SJCRH30 (cell line): ENCODE data around the gene DGKI. TPM values are rescaled to one million over a fixed set of nuclear protein-coding genes. Genes with fewer than 3 reads are reported as not detected.

Experiments
- DNase-seq, 2 experiments: peaks; one replicate each; pipeline ENCODE4 v3.0.0-alpha.2; 2015 to 2020
- H3K27ac ChIP-seq: fragments of 250-450 bp; sonication (Bioruptor Pico); 2 replicates; pipeline ENCODE4 v1.5.1; 2020; ENCODE audit warnings: mild to moderate bottlenecking, moderate library complexity
- H3K27me3 ChIP-seq: fragments of 250-450 bp; sonication (Bioruptor Pico); 2 replicates; pipeline ENCODE4 v1.5.1; 2020; ENCODE audit warnings: mild to moderate bottlenecking, moderate library complexity
- H3K36me3 ChIP-seq: fragments of 250-450 bp; sonication (Bioruptor Pico); 2 replicates; pipeline ENCODE4 v1.5.1; 2020; ENCODE audit warnings: mild to moderate bottlenecking, moderate library complexity
- H3K4me1 ChIP-seq: fragments of 250-450 bp; sonication (Bioruptor Pico); 2 replicates; pipeline ENCODE4 v1.5.1; 2020; ENCODE audit warnings: mild to moderate bottlenecking, moderate library complexity
- H3K4me3 ChIP-seq: fragments of 250-450 bp; sonication (Bioruptor Pico); 2 replicates; pipeline ENCODE4 v1.5.1; 2020; ENCODE audit warnings: mild to moderate bottlenecking, moderate library complexity
- H3K9me3 ChIP-seq: fragments of 250-450 bp; sonication (Bioruptor Pico); replicated peaks from 2 replicates; pipeline ENCODE4 v1.5.1; 2020; ENCODE audit warnings: mild to moderate bottlenecking, moderate library complexity
- total RNA-seq: library from RNA; depleted of rRNA; stranded (reverse); fragments of >200 nt; shearing (Covaris generic); gene quantifications from 2 replicates; pipeline ENCODE4 v1.2.3, GENCODE V29; 2014

The DGKI gene
- total RNA-seq, 1 experiment from 2014 or later: not detected

DNA sequence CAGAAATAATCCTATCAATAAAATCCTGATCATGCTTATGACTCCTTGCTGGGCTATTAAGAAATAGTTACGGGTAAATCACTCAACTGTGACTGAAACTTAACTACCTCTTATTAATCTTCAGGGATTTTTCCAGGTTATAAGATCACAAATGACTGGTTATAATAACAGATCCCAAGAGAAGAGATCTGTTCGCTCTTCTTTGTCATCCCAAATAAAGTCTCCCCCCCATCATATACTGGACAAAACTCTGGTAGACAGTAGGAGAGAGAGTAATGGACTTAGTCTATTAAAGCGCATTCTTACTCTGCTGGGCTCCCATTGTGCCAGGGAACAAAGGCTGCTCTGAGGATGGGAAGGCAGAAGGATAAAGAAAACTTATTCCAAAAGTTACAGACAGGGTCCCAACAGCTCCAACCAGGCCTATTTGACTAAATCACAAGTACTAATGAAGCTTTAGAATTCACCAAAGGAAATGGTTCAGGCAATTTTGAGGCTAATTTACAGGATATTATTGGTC, 233.7 kb downstream of the DGKI start:
- H3K27me3 ChIP-seq: no peaks in the 10 kb centered on the region; the same call in 1 of the 2 replicates
- H3K4me3 ChIP-seq: no peak overlapping the region
- no peaks in the 10 kb centered on the region for H3K9me3 ChIP-seq
- H3K4me1 ChIP-seq: no peaks in the 10 kb centered on the region
- H3K27ac ChIP-seq: no peak overlapping the region
- no peaks in the 10 kb centered on the region for H3K36me3 ChIP-seq
- no peak for DNase-seq

DNA sequence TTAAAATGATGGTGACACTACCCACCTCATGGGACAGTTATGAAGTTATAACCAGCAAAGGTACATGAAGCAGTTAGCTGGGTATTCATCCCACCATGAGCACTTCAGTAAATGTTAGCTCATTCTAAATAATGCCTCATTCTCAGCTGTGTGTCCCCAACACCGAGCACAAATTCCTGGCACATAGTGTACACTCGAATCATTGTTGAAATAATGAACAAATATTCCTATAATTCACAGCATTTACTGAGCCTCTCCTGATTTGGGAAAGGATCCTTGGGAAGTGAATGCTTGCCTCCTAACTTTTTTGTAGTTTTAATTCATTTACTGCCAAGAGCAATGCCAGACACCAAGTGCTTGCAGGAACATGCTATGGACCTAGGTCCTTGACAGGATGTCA, 235.2 kb downstream of the DGKI start:
- Histone ChIP-seq H3K36me3 (no peaks in the 10 kb centered on the region), H3K4me3 (no peak overlapping the region), H3K4me1 (no peaks in the 10 kb centered on the region), H3K27ac (no peak overlapping the region), H3K27me3 (peaks cover 5% of the 10 kb centered on the region; the same call in 1 of the 2 replicates), H3K9me3 (no peaks in the 10 kb centered on the region)
- DNase-seq: no peak

DNA sequence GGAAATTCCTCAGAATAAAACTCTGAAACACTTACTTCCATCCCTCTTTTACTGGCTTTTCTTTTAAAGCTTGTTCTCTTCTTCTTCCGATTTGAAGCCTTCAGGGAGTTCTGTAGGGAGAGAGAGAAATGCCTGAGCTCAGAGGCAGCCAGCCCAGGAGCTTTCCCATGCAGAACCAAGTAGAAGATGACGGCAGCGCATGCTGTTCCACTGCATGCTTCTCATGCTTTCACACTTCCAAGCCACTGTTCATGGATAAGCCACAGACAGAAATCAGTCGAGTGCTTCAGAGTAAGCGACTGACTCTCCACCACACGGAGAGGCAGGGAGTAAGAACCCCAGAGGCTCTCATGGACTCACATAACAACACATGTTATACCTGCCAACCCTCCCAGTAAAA, 237.3 kb downstream of the DGKI start:
- Histone ChIP-seq H3K4me1 (no peaks in the 10 kb centered on the region), H3K9me3 (no peaks in the 10 kb centered on the region), H3K36me3 (no peaks in the 10 kb centered on the region), H3K4me3 (no peak overlapping the region), H3K27me3 (peaks cover 11% of the 10 kb centered on the region; the same call in 1 of the 2 replicates), H3K27ac (no peak overlapping the region)
- DNase-seq: no peak

DNA sequence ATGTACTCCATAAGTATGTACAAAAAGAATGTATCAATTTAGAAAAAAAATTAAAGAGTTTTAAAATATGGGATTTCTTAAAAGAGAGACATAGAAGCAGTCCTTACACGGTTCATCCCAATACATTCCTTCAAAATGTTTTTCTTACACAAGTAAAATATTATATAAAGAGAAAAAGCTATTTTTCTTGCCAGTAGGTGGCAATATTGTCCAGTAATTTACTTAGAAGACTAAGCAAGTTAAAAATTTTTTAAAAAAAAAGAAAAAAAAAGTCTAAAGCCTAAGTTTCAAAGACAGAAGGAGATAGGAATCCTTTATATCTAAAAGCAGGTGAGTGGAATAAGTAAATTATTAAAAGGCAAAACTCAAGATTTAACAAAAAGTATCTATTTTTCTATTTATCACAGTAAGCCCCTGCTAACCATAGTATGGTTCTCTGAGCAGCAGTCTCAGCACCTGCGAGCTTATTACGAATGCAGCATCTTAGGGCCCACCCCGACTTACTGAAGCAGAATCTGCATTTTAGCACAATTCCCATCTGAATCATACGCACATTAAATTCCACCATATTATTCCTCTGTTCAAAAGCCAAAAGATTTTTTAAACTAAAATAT, 240.6 kb downstream of the DGKI start:
- Histone ChIP-seq H3K4me3 (no peak overlapping the region), H3K9me3 (no peaks in the 10 kb centered on the region), H3K36me3 (no peaks in the 10 kb centered on the region), H3K27me3 (peaks cover 18% of the 10 kb centered on the region; the same call in 1 of the 2 replicates), H3K27ac (no peak overlapping the region), H3K4me1 (no peaks in the 10 kb centered on the region)
- peak in 1 of 2 experiments; percentile 54 for DNase-seq

DNA sequence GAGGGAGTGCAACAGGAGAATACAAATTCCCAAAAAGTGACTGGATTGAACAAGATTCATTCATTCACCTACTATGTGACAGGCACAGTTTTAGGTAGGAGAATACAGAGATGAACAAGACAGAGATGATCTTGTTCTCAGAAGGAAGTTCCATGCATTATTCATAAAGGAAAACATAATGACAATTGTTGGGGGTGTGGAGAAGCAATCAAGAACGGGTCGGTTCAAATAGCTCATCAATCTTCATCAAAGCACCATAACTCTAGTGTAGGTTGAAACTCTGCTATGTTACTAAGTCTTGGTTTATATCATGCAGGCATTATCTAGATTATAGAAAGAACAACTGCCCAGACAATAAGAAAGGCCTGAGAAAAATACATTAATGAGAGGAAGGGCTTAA, 243.7 kb downstream of the DGKI start:
- Histone ChIP-seq H3K36me3 (no peaks in the 10 kb centered on the region), H3K4me3 (no peak overlapping the region), H3K9me3 (no peaks in the 10 kb centered on the region), H3K4me1 (no peaks in the 10 kb centered on the region), H3K27me3 (peaks cover 24% of the 10 kb centered on the region), H3K27ac (no peak overlapping the region)
- DNase-seq: no peak

DNA sequence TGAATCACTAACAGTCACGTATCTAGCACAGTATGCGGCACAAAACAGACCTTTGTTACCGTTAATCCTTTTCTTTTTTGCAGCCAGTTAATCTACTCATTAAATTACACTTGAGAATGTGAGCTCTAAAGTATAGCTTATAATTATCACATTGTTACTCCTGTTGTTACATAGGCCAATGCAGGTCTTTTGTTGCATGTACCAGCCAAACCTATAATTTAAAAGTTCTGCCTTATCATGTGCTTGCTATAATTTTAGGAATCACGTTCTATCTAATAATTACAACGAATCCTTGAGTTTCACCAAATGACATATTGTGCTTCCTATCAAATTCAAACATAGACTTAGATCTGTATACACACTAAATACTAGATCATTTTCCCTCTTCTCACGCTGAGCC, 245.1 kb downstream of the DGKI start:
- no peak overlapping the region for H3K27ac ChIP-seq
- peaks cover 6% of the 10 kb centered on the region; the same call in 1 of the 2 replicates for H3K4me1 ChIP-seq
- H3K27me3 ChIP-seq: peaks cover 20% of the 10 kb centered on the region
- H3K9me3 ChIP-seq: no peaks in the 10 kb centered on the region
- H3K36me3 ChIP-seq: no peaks in the 10 kb centered on the region
- no peak overlapping the region for H3K4me3 ChIP-seq
- DNase-seq: no peak

DNA sequence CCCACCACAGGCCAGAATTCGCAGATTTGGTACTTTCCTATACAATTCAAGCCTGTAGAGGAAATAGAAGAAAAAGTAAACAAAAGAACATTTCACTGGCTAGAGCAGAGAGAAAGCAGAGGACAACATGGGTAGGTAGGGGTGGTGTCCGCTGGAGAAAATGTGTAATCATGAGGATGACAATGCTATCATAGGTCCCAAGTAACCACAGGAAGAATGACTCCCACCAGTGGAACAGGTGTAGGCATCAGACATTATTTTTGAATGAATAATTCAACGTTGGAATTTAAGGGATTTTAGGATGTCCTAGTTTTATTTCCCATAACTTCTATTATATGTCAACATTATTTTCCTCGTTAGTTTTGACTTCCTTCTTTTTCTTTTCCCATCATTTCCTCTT, 248.9 kb downstream of the DGKI start:
- H3K27ac ChIP-seq: no peak overlapping the region
- peaks cover 6% of the 10 kb centered on the region; the same call in 1 of the 2 replicates for H3K4me1 ChIP-seq
- no peaks in the 10 kb centered on the region for H3K9me3 ChIP-seq
- DNase-seq: no peak
- no peaks in the 10 kb centered on the region for H3K36me3 ChIP-seq
- 0 out of 2 replicates have a peak overlapping the region, but pooled peaks have one; percentile 6 for H3K4me3 ChIP-seq
- H3K27me3 ChIP-seq: peaks cover 13% of the 10 kb centered on the region; the same call in 1 of the 2 replicates

DNA sequence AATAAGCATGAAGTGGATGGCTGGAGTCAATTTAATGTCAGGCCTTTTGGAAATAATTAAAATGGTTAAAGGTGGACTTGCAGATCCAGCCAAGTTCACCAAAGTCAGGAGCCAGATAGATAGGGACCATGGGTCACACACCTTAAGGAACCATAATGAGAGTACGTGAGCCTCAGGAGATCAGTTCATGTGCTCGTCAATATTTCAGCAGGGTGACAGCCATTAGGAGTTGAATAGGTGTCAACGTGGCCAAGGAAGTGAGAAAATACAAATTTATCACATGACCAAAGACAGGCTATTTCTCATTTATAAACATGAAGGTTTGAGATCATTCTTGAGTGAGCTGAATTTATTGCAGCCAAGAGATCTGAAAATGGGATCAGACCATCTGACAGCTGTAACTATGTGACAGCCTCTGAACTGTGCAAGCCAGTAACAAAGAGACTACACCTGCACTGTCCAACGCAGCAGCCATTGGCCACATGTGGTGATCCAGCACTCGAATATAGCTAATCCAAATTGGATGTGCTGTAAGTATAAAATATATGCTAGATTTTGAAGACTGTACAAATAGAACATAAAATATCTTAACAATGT, 253.6 kb downstream of the DGKI start:
- Histone ChIP-seq H3K4me1 (peaks cover 15% of the 10 kb centered on the region; the same call in 1 of the 2 replicates), H3K9me3 (no peaks in the 10 kb centered on the region), H3K36me3 (no peaks in the 10 kb centered on the region), H3K4me3 (no peak overlapping the region), H3K27ac (no peak overlapping the region), H3K27me3 (0 out of 2 replicates have a peak, but pooled peaks cover under 1% of the 10 kb centered on the region)
- DNase-seq: no peak

DNA sequence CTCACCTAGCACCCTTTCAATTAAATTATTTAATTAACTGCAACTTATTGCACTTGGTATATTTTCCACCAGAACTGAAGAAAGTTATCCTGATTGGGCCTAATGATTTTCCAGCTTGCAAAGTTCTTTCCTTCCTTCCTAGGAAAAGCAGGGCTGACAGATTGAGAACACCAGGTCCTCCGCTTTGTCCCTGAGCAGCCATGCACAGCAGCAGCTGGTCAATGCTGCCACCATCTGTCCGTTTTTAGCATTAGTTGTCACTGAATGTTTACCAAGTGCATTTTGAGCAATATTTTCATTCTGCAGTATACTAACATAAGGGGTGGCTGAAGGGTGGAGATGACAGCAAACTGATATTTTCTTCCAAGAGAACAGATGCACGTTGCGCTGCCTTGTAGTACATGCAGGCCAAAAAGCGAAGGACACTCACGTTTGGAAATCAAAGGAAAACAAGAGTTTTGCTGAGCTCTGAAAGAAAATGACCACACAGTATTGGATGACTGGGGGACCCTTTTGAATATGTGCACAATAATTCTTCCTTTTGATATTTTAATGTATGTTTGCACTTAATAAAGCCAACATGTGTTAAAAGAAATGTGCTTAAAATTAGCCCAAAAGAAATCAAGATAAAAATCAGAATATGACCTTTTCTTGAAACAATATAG, 254.4 kb downstream of the DGKI start:
- Histone ChIP-seq H3K4me3 (no peak overlapping the region), H3K27me3 (peaks cover 6% of the 10 kb centered on the region; the same call in 1 of the 2 replicates), H3K4me1 (peaks cover 9% of the 10 kb centered on the region; the same call in 1 of the 2 replicates), H3K36me3 (no peaks in the 10 kb centered on the region), H3K9me3 (no peaks in the 10 kb centered on the region), H3K27ac (no peak overlapping the region)
- DNase-seq: peak; percentile 47 to 73

DNA sequence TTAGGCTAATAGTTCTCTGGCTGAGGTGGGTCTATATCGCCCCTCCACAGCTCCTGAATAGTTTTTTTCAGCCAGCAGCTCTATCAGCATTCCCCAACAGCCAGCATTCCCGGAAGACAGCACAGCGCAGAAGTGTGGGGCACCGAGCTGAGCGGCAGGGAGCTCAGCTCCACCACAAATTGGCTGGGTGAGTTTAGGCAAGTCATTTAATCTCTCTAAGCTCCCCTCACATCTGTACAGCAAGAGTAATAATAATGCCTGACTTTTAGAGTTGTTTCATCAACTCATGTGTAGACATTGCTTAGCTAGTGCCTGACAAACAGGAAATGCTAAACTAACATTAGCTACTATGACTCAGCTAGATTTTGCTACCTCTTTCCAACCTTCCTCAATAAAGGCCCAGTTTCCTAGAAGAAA, 255.3 kb downstream of the DGKI start:
- Histone ChIP-seq H3K27me3 (peaks cover 7% of the 10 kb centered on the region), H3K4me1 (peaks cover 9% of the 10 kb centered on the region; the same call in 1 of the 2 replicates), H3K4me3 (no peak overlapping the region), H3K27ac (no peak overlapping the region), H3K9me3 (no peaks in the 10 kb centered on the region), H3K36me3 (no peaks in the 10 kb centered on the region)
- peak in 1 of 2 experiments; percentile 14 for DNase-seq

DNA sequence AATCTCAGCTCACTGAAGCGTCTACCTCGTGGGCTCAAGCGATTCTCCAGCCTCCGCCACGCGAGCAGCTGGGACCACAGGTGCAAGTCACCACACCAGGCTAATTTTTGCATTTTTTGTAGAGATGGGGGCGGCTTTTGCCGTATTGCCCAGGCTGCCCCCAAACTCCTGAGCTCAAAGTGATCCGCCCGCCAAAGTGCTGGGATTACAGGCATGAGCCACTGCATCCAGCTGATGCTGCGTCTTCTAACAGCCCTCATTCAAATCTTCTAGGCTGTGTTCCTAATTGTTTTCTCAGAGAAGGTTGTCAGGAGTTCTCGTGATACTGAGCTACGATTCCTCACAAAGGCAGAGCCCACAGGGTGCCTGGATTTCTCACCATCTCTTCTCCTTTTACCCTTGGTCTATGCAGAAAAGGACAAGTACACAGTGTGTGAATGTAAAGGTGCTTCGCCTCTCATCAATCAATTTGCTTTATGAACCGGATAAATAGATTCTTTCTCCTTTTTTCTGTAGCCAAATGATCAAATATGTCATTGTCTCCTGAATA, 255.9 kb downstream of the DGKI start:
- Histone ChIP-seq H3K27ac (no peak overlapping the region), H3K27me3 (peaks cover 7% of the 10 kb centered on the region), H3K9me3 (no peaks in the 10 kb centered on the region), H3K4me1 (peaks cover 9% of the 10 kb centered on the region; the same call in 1 of the 2 replicates), H3K36me3 (no peaks in the 10 kb centered on the region), H3K4me3 (0 out of 2 replicates have a peak overlapping the region, but pooled peaks have one; percentile 15)
- peak in 1 of 2 experiments; percentile 28 for DNase-seq

DNA sequence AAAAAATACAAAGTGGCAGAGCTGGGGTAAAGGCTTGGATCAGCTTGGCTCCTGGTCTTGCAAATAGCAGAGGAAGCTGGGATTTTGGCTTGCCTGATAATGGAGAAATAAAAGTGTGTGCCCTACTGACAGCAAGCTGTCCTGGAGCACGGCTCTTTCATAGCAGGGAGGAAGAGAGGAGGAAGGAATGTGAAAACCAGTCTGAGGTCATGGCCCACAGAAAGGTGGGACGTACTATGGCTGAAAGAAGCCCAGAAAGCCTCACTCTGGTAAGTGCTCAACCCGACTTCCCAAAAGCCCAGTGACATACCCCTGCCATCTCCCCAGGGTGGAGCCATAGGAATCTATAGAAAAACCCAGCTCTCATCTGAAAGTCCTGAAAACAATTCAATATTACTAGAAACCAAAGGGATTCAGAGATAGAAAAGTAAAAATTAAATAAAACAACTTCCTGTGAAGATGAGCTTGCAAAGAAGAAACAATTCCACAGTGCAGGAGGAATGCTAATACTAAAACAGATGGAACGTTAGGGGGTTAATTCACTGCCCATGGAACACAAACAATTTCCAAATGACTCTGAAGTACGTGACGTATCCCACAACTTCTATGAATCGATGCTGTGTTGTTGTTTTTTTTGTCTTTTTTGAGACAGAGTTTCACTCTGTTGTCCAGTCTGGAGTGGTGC, 256.6 kb downstream of the DGKI start:
- H3K4me1 ChIP-seq: peaks cover 9% of the 10 kb centered on the region; the same call in 1 of the 2 replicates
- H3K27me3 ChIP-seq: peaks cover 7% of the 10 kb centered on the region
- peak in 1 of 2 experiments; percentile 17 for DNase-seq
- no peak overlapping the region for H3K27ac ChIP-seq
- H3K9me3 ChIP-seq: no peaks in the 10 kb centered on the region
- no peaks in the 10 kb centered on the region for H3K36me3 ChIP-seq
- H3K4me3 ChIP-seq: 0 out of 2 replicates have a peak overlapping the region, but pooled peaks have one; percentile 15

DNA sequence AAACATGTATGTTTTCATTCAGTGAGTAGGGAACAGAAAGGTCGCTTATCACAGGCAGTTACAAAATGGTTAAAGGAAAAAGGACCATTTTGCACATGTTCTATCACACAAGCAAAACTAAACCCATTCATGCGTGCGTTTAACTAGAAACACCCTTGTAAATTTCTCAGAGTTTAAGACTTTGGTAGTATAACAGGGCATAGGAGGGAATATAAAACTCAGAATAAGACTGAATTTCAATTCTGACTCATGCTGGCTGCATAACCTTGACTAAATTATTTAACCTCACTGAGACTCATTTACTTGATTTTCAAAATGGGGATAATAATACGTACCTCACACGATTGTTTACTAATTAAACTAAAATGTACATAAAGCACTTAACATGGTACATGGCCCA, 259.4 kb downstream of the DGKI start:
- Histone ChIP-seq H3K27ac (no peak overlapping the region), H3K4me1 (peaks cover 9% of the 10 kb centered on the region; the same call in 1 of the 2 replicates), H3K36me3 (no peaks in the 10 kb centered on the region), H3K4me3 (no peak overlapping the region), H3K27me3 (peaks cover 7% of the 10 kb centered on the region), H3K9me3 (no peaks in the 10 kb centered on the region)
- DNase-seq: no peak

DNA sequence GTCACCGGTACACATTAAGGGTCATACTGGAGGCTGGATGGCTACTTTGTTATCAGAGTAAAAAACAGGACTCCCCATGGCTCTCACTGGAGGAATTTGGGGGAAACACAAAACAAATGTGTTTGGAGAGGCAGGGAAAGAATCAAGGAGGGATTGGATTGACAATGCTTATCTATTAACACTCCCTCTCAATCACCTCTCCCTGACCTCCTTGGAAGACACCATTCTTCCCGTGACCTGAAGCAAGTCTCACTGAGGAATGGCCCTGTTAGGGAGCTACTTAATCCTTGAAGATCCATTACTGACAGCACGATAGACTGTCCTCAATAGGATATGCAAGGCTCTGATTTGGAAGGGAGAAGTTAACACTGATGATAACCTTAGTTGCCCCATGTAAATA, 261.2 kb downstream of the DGKI start:
- no peak for DNase-seq
- Histone ChIP-seq H3K9me3 (no peaks in the 10 kb centered on the region), H3K4me3 (no peak overlapping the region), H3K36me3 (no peaks in the 10 kb centered on the region), H3K4me1 (0 out of 2 replicates have a peak, but pooled peaks cover 3% of the 10 kb centered on the region), H3K27ac (no peak overlapping the region), H3K27me3 (peaks cover 7% of the 10 kb centered on the region)
